ENCODE results near the gene ORAI2. TPM values are rescaled to one million over a fixed set of nuclear protein-coding genes. Genes with fewer than 3 reads are reported as not detected.
A peak's percentile ranks its signal among the peaks of the same experiment; 100 is the strongest.
"Not testable (repeated sequence)": the region's sequence is repeated elsewhere in the genome, so short reads cannot be mapped to it uniquely, and the experiment has no call there.

The ORAI2 gene
- total and polyA plus RNA-seq, 9 donors: 3.2 to 18.9 (median 15.6) TPM

GRCh38 chr7:102396710-102397019, 36.7 kb upstream of the ORAI2 start:
- Histone ChIP-seq H3K27ac (peak overlapping the region; percentile 34 to 76), H3K9me3 (no peaks in the 10 kb centered on the region), H3K4me1 (ENCODE audit: insufficient read depth) (peaks cover 4% of the 10 kb centered on the region), H3K4me3 (peak overlapping the region; percentile 93), H3K36me3 (no peaks in the 10 kb centered on the region), H3K27me3 (no peaks in the 10 kb centered on the region)
- 0 to 1% (median 0%) methylated on average over 12 of the region's 12 CpGs for WGBS, 3 donors
- DNase-seq: no peak
- TF ChIP-seq CTCF (IDR thresholded peaks at IDR 0.05) (no peak), POLR2A (IDR thresholded peaks at IDR 0.05) (no peak), EP300 (IDR thresholded peaks at IDR 0.05) (no peak)
- intact Hi-C loops (cut with DNase I): loop anchor here in 1 of 4 donors (10.0 kb wide), 1 partner anchor 852 kb away; no protein-coding TSS in a partner anchor

GRCh38 chr7:102398543-102398942, 34.8 kb upstream of the ORAI2 start:
- no peak overlapping the region for H3K4me3 ChIP-seq

GRCh38 chr7:102400360-102400759, 33.0 kb upstream of the ORAI2 start:
- no peaks in the 10 kb centered on the region for H3K36me3 ChIP-seq
- H3K9me3 ChIP-seq: no peaks in the 10 kb centered on the region
- intact Hi-C loops (cut with DNase I): no loop called here
- no peak for DNase-seq
- peaks cover 4% of the 10 kb centered on the region for H3K4me1 ChIP-seq (ENCODE audit: insufficient read depth)
- TF ChIP-seq CTCF (IDR thresholded peaks at IDR 0.05) (no peak), POLR2A (IDR thresholded peaks at IDR 0.05) (no peak), EP300 (IDR thresholded peaks at IDR 0.05) (no peak)
- H3K27ac ChIP-seq: no peak overlapping the region
- 83 to 87% (median 84%) methylated on average over 5 of the region's 5 CpGs for WGBS, 3 donors
- H3K27me3 ChIP-seq: no peaks in the 10 kb centered on the region
- H3K4me3 ChIP-seq: no peak overlapping the region

More at GRCh38 chr7:102398543-102398942, 34.8 kb upstream of the ORAI2 start:
- intact Hi-C loops (cut with DNase I): loop anchor here in 1 of 4 donors (10.0 kb wide), 1 partner anchor 854 kb away; no protein-coding TSS in a partner anchor
- H3K27me3 ChIP-seq: no peaks in the 10 kb centered on the region
- DNase-seq: no peak
- WGBS, 3 donors: 93 to 95% (median 94%) methylated on average over 8 of the region's 8 CpGs
- no peaks in the 10 kb centered on the region for H3K36me3 ChIP-seq
- H3K4me1 ChIP-seq (ENCODE audit: insufficient read depth): peaks cover 4% of the 10 kb centered on the region
- TF ChIP-seq POLR2A (IDR thresholded peaks at IDR 0.05) (no peak), EP300 (IDR thresholded peaks at IDR 0.05) (no peak)
- no peak overlapping the region for H3K27ac ChIP-seq
- H3K9me3 ChIP-seq: no peaks in the 10 kb centered on the region

GRCh38 chr7:102403563-102403962, 29.8 kb upstream of the ORAI2 start:
- H3K9me3 ChIP-seq: no peaks in the 10 kb centered on the region
- H3K27me3 ChIP-seq: no peaks in the 10 kb centered on the region
- TF ChIP-seq CTCF (IDR thresholded peaks at IDR 0.05): no peak
- no peak for TF ChIP-seq POLR2A (IDR thresholded peaks at IDR 0.05)
- no peak for TF ChIP-seq EP300 (IDR thresholded peaks at IDR 0.05)
- DNase-seq: no peak
- H3K27ac ChIP-seq: no peak overlapping the region
- H3K4me3 ChIP-seq: no peak overlapping the region
- intact Hi-C loops (cut with DNase I): no loop called here
- no peaks in the 10 kb centered on the region for H3K36me3 ChIP-seq
- H3K4me1 ChIP-seq (ENCODE audit: insufficient read depth): no peaks in the 10 kb centered on the region
- WGBS, 3 donors: 92 to 94% (median 94%) methylated on average over 3 of the region's 3 CpGs

- 65 to 73% (median 66%) methylated on average over 15 of the region's 15 CpGs for WGBS, 3 donors
- Histone ChIP-seq H3K27me3 (no peaks in the 10 kb centered on the region), H3K27ac (no peak overlapping the region), H3K4me3 (no peak overlapping the region), H3K36me3 (no peaks in the 10 kb centered on the region), H3K9me3 (no peaks in the 10 kb centered on the region), H3K4me1 (ENCODE audit: insufficient read depth) (no peaks in the 10 kb centered on the region)
- TF ChIP-seq CTCF (IDR thresholded peaks at IDR 0.05) (peak in 1 of 3 donors; percentile 16), EP300 (IDR thresholded peaks at IDR 0.05) (no peak), POLR2A (IDR thresholded peaks at IDR 0.05) (no peak)
- intact Hi-C loops (cut with DNase I): no loop called here
- no peak for DNase-seq
Observed at GRCh38 chr7:102404005-102404861, 29.1 kb upstream of the ORAI2 start.

- H3K27me3 ChIP-seq; intact Hi-C loops (cut with DNase I); H3K36me3 ChIP-seq; H3K4me1 ChIP-seq (ENCODE audit: insufficient read depth); H3K4me3 ChIP-seq; H3K9me3 ChIP-seq; DNase-seq; H3K27ac ChIP-seq: not testable (repeated sequence)
- WGBS, 3 donors: 94 to 97% (median 97%) methylated on average over 5 of the region's 5 CpGs
Observed at GRCh38 chr7:102404862-102405188, 28.6 kb upstream of the ORAI2 start.
